ENCODE data around the gene CD163L1. TPM values are rescaled to one million over a fixed set of nuclear protein-coding genes. Genes with fewer than 3 reads are reported as not detected.
A peak's percentile ranks its signal among the peaks of the same experiment; 100 is the strongest.

The CD163L1 gene
- total and polyA plus RNA-seq, 9 of the 15 experiments (the other 6 are each of a cell fraction or from before 2014, with no cell fraction given), result 0.54 to 9.2 (median 2.0) TPM

- TF ChIP-seq MIER1 (IDR thresholded peaks at IDR 0.05; ENCODE audit: low read depth) (no peak), TBP (optimal IDR thresholded peaks at IDR 0.05; ENCODE audit: low read depth, low read length) (peak; percentile 30), THAP7 (CRISPR knock-in tag; IDR thresholded peaks at IDR 0.05) (no peak), ZNF644 (tag; IDR thresholded peaks at IDR 0.05; ENCODE audit: low read depth) (no peak), RB1 (IDR thresholded peaks at IDR 0.05; ENCODE audit: low read depth) (peak; percentile 65; the same call in 1 of the 2 replicates), THRAP3 (IDR thresholded peaks at IDR 0.05; ENCODE audit: borderline replicate concordance) (no peak), HMG20B (CRISPR knock-in tag; IDR thresholded peaks at IDR 0.05) (no peak), ZNF57 (CRISPR knock-in tag; IDR thresholded peaks at IDR 0.05) (no peak), CUX1 (CRISPR knock-in tag; IDR thresholded peaks at IDR 0.05) (no peak), POLR2B (IDR thresholded peaks at IDR 0.05; ENCODE audit: low read depth, partially characterized antibody) (peak; percentile 21), YBX1 (IDR thresholded peaks at IDR 0.05) (no peak), VEZF1 (CRISPR knock-in tag; IDR thresholded peaks at IDR 0.05) (peak; percentile 78), CTBP1 (IDR thresholded peaks at IDR 0.05; ENCODE audit: borderline replicate concordance) (peak; percentile 91), DLX4 (CRISPR knock-in tag; IDR thresholded peaks at IDR 0.05) (no peak), ZNF436 (CRISPR knock-in tag; IDR thresholded peaks at IDR 0.05) (no peak), E2F6 (IDR thresholded peaks at IDR 0.05; ENCODE audit: borderline replicate concordance in 1 of 2, extremely low read depth in 1 of 2, insufficient read depth in 1 of 2, insufficient read length in 1 of 2, low read depth in 1 of 2, low read length in 1 of 2, poor library complexity in 1 of 2, severe bottlenecking in 1 of 2) (peak; percentile 85 to 91), RBM25 (IDR thresholded peaks at IDR 0.05; ENCODE audit: low read depth, low read length, severe bottlenecking) (peak; percentile 64), POLR2G (IDR thresholded peaks at IDR 0.05; ENCODE audit: low read depth, low read length) (peak; percentile 90)
Measured at GRCh38 chr12:7439579-7440505, 4.1 kb downstream of the CD163L1 start (continued).

Data from K562 (cell line).